Muscle of back (tissue), 11 donors: Measurements from ENCODE around the gene CCDC136. TPM values are rescaled to one million over a fixed set of nuclear protein-coding genes. Genes with fewer than 3 reads are reported as not detected.

Experiments used
- DNase-seq, 3 donors: peaks; one replicate each; pipeline versions ENCODE4 v3.0.0 to v3.0.0-alpha.2; 2013
- polyA plus RNA-seq, 10 donors: library from polyadenylated mRNA; unstranded; fragments of 120-200 nt; gene quantifications; one replicate each; pipeline ENCODE4 v1.2.1, GENCODE V29; 2013; ENCODE audit not compliant: insufficient read length in 10 of 10

CCDC136 gene
- polyA plus RNA-seq, 10 donors, result 12.6 to 30.1 (median 19.4) TPM

- peak in 1 of 3 donors; percentile 75 for DNase-seq
Observed at GRCh38 chr7:128860158-128861073, 68.6 kb downstream of the CCDC136 start.

DNA sequence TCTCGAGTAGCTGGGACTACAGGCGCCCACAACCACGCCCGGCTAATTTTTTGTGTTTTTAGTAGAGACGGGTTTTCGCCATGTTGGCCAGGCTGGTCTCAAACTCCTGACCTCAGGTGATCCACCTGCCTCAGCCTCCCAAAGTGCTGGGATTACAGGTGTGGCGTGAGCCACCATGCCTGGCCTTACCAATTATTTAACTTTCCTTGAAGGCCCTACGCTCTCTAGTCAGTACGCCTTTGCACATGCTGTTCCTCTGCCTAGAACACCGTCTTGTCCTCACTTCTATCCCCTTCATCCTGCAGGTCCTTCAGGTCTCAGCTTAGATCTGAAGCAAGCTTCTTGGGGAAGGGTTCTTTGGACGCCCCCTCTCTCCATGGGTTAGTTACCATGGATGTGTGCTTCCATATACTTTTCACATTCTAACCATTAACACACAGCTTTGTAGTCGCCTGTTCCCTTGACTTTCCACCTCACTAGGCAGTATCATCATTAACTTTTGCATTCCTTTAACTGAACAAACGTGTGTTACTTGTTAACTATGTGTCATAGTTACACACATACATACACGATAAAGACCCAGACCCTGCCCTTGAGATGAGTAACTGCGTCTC, 70.3 kb downstream of the CCDC136 start:
- no peak for DNase-seq

GRCh38 chr7:128862571-128863432, 71.0 kb downstream of the CCDC136 start, which contains the start of gene ATP6V1F:
Gene ATP6V1F (plus strand): TSS chr7:128862856. CDS start chr7:128862905, 49 bp downstream.
- DNase-seq, result peak; percentile 98 to 99 (median 99)

GRCh38 chr7:128863433-128863989, 71.7 kb downstream of the CCDC136 start:
- peak in 2 of 3 donors; percentile 38 to 66 for DNase-seq

- DNase-seq, result no peak
Observed at GRCh38 chr7:128865303-128865702, 73.5 kb downstream of the CCDC136 start.

- no peak for DNase-seq
Observed at GRCh38 chr7:128865996-128866877, 74.5 kb downstream of the CCDC136 start.

GRCh38 chr7:128867241-128867640, 75.5 kb downstream of the CCDC136 start:
- DNase-seq, result no peak

GRCh38 chr7:128867842-128868623, 76.3 kb downstream of the CCDC136 start:
- DNase-seq, result peak in 2 of 3 donors; percentile 39 to 55

GRCh38 chr7:128868624-128869137, 76.9 kb downstream of the CCDC136 start:
- DNase-seq, result no peak

GRCh38 chr7:128869138-128869943, 77.6 kb downstream of the CCDC136 start:
- DNase-seq, result peak in 2 of 3 donors; percentile 64 to 84

- DNase-seq, result no peak
Observed at GRCh38 chr7:128869944-128870285, 78.1 kb downstream of the CCDC136 start.

DNA sequence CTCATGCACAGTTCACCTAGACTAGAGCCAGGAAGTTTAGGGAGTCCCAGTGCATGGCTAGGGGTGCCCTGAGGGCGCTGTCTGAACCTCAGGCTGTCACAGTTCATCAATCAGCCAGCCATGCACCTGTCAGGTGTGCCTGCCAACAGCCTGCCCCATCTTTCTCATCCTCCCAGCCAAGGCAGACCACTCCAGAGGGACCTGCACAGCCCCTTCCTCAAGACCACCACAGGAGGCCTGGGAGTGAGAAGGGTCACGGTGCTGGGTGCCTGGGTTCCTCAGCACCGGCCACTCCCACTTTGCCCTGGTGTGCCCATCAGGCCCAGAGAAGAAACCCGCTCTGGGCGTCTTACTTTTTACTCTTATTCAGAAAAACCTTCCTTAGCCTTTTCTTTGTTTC, 79.3 kb downstream of the CCDC136 start:
- no peak for DNase-seq

Other genes starting within 250 kb of the CCDC136 start
- gene GARIN1A, start 119.7 kb upstream of the CCDC136 start, polyA plus RNA-seq, result 1 to 10 TPM in 7 of 10 donors, under 1 TPM in 3; 0.36 to 3.2 (median 1.1) TPM
- 100 to 1,000 TPM; 256 to 330 (median 285) TPM for gene CALU, start 52.6 kb upstream of the CCDC136 start, polyA plus RNA-seq
- gene OPN1SW, start 16.2 kb upstream of the CCDC136 start, polyA plus RNA-seq, result 1 to 10 TPM; 1.7 to 4.2 (median 2.3) TPM
- gene FLNC, start 38.4 kb downstream of the CCDC136 start, polyA plus RNA-seq, result 100 to 1,000 TPM; 328 to 647 (median 563) TPM
- 100 to 1,000 TPM in 7 of 10 donors, 10 to 100 TPM in 3; 89.2 to 144 (median 112) TPM for gene ATP6V1F, start 70.9 kb downstream of the CCDC136 start, polyA plus RNA-seq
- 1 to 10 TPM in 6 of 10 donors, under 1 TPM in 4; 0.48 to 1.8 (median 1.3) TPM for gene KCP, start 118.7 kb downstream of the CCDC136 start, polyA plus RNA-seq
- gene IRF5, start 146.0 kb downstream of the CCDC136 start, polyA plus RNA-seq, result 1 to 10 TPM; 1.5 to 3.3 (median 2.3) TPM